Jurkat, Clone E6-1 (cell line): Measurements from ENCODE around the gene PHGDH.
A peak's percentile ranks its signal among the peaks of the same experiment; 100 is the strongest.

Source experiments
- DNase-seq: peaks from one replicate; pipeline ENCODE4 v3.0.0-alpha.2; 2011; ENCODE audit warnings: low read depth, low spot score
- H3K4me3 ChIP-seq: 2 replicates; pipeline ENCODE4 v1.5.1; 2011; ENCODE audit warnings: mild to moderate bottlenecking, low read length, control low read depth, moderate library complexity

The PHGDH gene

DNA sequence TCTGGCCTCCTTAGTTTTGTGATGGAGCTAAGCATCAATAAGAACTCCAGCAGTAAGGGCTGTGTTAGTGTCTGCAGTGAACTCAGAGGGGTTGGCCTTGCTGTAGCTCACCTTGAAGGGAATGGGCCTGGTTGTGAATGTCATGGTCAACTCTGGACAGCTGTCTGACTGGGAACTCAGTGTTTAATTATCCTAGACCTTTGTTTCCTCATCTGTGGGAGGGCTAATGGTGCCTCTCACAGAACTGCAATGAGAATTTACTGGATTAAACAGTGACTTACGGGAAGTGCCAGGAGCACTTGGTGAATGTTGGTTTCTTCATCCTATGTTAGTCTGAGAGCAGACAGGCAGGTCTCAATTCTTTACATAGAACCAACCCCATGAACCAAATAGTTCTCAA lies 33.3 kb downstream of the PHGDH start:
- no peak for DNase-seq
- H3K4me3 ChIP-seq: no peak overlapping the region

GRCh38 chr1:119747451-119747850 lies 35.7 kb downstream of the PHGDH start:
- no peak overlapping the region for H3K4me3 ChIP-seq
- DNase-seq: no peak

DNA sequence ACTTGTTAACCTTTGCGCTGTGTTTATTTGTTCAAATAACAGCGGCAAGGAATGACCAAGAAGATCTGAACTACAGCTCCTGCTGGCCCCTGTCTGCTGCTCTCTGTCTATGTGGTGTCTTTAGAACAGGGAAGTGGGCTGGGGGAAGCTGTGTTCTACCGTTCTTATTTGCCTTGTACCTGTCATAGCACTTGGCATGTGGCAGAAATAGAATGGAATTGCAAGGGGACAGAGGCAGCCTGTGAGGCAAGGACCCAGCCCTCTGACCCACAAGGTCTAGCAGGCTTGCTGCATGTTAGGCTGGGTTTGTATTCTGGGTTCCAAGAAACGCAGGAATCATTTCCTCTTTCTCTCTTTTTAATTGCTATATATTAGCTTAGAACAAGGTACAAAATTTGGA lies 36.3 kb downstream of the PHGDH start:
- H3K4me3 ChIP-seq: no peak overlapping the region
- no peak for DNase-seq

DNA sequence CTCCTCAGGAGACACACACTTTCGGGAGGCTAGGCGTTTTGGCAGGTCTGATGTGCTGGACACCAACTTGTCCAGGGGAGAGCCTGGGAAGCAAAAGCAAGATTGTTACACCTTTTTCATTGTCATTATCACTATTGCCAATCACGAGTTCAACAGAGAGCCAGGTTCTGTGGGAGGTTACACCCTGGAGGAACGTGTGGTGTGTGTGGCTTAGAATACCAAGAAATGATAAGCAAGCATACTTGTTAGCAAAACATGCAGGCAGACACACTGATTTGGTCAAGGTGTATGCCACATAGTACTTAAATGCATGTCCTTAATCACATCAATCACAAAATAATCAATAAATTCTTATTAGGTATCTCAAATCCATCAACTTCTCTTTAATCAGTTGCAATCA lies 40.9 kb downstream of the PHGDH start:
- DNase-seq: no peak
- no peak overlapping the region for H3K4me3 ChIP-seq

GRCh38 chr1:119758584-119758983 lies 46.9 kb downstream of the PHGDH start:
- H3K4me3 ChIP-seq: no peak overlapping the region
- DNase-seq: peak; percentile 23

GRCh38 chr1:119762409-119762808 lies 50.7 kb downstream of the PHGDH start:
- H3K4me3 ChIP-seq: no peak overlapping the region
- no peak for DNase-seq

DNA sequence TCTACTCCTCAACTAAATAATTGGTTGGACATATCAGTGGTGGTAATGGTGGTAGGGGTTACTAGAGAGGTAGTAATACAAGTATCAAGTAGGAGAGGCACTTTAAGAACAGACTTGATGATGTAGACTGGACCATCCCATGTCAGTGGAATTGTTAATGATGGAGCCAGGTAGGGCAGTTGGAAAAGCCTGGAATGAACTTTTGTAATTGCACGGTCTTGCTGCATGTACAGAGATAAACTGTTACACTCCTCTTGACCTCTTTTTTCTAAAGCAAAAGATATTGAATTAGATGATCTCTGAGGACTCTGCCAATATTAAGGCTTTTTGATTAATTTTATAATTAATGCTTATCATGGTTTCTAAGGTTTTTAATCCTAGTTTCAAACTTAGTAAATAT lies 51.2 kb downstream of the PHGDH start:
- DNase-seq: no peak
- H3K4me3 ChIP-seq: no peak overlapping the region

GRCh38 chr1:119764220-119764619 lies 52.5 kb downstream of the PHGDH start:
- no peak overlapping the region for H3K4me3 ChIP-seq
- no peak for DNase-seq

- no peak overlapping the region for H3K4me3 ChIP-seq
- DNase-seq: no peak
These were observed 54.6 kb downstream of the PHGDH start for GRCh38 chr1:119766374-119766794.

- no peak overlapping the region for H3K4me3 ChIP-seq
- DNase-seq: no peak
These were observed 55.8 kb downstream of the PHGDH start for GRCh38 chr1:119767486-119767885.

DNA sequence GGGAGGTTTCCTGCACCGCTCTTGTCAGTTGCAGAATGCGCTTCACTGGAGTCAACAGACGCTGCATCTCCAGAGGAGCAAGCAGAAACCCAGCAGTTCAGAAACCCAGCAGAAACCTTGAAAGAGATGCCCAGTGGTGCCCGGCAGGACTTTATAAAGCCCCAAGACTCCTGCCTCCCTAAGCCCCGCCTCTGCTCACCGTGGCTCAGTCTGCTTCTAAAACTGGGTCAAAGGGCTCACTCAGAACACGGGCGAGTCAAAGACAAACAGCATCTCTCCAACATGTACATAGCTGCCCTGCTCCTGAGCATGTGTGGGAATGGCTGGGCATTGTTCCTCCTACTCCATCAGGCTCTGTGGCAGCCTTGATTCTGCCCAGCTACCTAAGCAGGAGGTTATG lies 57.0 kb downstream of the PHGDH start, which contains the start of gene HMGCS2:
HMGCS2 (minus strand) TSS at position 128 of the 400 bp plus-strand sequence; CDS start at position 67, 61 bp downstream.
- no peak for DNase-seq
- H3K4me3 ChIP-seq: no peak within 1 kb of the TSS

DNA sequence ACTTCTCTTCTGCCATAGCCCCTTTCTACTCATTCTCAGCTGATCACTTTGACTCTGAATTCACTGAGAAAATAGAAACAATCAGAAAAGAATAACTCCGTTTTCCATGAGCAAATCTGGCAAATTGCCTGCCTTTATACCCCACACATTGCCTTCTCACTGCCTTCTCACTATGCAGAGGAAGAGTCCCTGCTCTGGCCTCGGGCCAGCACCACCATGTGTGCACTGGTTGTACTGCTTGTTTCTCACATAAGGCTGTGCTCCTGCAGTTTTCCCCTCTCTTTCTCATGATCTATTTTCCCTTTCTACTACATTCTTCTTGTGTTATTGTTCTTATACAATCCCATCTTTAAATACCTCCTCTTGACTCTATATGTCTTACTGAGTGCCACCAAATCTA lies 59.3 kb downstream of the PHGDH start:
- no peak overlapping the region for H3K4me3 ChIP-seq
- DNase-seq: no peak

DNA sequence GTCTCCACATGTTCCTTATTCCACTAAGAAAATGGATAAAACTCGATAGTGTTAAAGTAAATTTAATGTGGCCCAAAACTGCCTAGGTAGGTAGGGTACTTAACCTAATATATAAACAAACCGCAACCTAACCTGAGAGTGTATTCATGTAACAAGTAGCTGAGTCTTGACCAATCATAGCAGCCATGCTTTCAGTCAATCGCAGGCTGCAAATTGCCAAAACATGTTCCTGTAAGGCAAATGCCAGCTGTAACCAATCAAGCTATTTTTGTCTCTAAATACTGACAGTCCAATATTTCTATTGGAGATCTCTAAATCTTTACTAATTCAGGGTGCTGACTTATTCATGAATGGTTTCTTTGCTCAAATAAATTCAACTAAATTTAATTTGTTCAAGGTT lies 60.0 kb downstream of the PHGDH start:
- DNase-seq: no peak
- H3K4me3 ChIP-seq: no peak overlapping the region

DNA sequence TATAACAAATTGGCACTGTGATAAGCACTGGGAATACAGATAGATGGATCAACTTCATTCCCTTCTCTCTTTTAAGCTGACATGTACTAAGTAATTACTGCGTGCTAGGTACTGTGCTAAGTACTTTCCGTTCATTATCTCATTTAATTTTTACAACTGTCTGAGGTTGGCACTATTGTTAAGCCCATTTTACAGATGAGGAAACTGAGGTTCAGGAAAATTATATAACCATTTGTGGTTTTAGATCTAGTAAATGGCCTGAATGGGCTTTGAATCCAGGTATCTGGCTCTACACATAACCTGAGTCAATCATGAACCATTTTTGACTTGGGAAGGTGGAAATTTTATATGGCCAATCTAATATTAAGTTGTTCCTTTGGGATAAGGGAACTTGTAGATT lies 60.6 kb downstream of the PHGDH start:
- DNase-seq: no peak
- no peak overlapping the region for H3K4me3 ChIP-seq

DNA sequence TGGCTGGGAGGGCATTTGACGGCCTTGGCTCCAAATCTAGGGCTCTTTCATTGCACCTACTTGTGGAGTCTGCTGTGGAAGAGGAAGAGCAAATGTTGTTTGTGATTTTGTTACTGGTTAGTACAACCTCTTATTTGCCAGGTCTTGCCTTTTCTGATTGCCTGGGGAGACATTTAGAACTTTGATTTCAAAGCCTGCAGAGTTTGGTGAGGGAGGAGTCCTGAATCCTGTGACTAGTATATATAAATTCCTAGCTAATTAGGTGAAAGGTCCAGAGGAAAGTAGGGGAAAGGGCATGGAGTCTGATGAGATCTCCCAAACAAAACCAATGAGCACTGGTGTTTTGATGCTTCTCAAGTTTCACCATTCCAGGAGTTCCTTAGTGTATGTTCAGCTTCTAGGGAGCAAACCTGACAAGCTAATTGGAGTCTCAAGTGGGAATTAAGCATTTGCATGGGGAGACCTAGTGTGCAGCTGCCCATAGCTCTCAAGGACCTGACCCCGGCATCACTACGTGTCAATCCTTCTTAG lies 62.0 kb downstream of the PHGDH start:
- no peak overlapping the region for H3K4me3 ChIP-seq

DNA sequence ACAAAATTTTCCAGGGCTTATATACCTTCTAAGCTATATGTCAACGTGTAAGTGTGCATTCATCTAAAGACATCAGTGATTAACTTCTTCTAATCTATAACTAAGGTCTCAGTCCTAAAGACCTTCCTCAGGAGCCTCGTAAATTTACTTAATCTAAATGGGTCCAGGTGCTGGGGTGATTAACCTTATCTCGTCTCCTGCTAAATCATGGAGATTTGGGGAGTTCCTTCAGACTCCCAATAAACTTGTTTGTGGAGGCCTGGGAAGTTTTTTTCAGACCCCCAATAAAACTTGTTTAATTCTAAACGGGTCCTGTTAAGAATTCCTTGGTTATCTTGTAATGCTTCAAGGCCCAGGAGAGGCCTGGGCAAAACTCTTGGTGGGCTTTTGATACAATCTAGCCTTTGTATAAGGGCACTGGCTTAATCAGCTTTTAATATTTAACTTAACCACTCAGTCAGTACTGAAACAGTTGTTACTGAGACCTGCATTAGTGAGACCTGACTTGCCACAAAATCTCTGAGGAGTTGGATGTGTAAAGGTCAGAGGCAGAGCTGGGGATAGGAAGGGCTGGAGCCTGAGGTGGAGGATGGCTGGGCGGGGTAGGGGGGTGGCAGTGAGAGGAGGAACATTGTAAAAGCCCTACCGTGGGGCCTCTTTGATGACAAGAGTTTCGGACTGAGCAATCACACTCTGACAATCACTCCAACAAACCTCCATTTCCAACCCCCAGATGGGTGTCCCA lies 63.2 kb downstream of the PHGDH start:
- no peak for DNase-seq

More for the DNA sequence above, 62.0 kb downstream of the PHGDH start:
- no peak for DNase-seq

DNA sequence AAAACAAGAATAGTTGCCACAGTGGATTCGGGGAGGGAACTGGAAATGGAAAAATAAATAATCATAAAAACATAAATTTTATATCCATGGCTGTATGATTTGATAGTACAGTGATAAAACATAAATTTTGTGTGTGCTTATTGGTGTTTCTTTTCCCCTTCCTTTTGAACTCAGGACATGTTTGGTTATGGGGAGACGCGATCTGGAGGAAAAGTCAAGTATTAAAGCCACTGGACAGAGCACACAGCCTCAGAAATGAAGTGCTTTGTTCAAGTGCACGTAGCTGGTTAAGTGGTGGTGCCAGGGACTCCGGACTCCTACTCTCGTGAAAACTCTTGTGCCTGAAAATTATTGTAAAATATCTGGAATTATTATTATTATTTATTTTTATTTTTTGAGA lies 66.6 kb downstream of the PHGDH start:
- H3K4me3 ChIP-seq: no peak overlapping the region
- DNase-seq: no peak

More for the DNA sequence above, 63.2 kb downstream of the PHGDH start:
- H3K4me3 ChIP-seq: no peak overlapping the region

- no peak overlapping the region for H3K4me3 ChIP-seq
- DNase-seq: no peak
These were observed 67.3 kb downstream of the PHGDH start for GRCh38 chr1:119778886-119779560.

DNA sequence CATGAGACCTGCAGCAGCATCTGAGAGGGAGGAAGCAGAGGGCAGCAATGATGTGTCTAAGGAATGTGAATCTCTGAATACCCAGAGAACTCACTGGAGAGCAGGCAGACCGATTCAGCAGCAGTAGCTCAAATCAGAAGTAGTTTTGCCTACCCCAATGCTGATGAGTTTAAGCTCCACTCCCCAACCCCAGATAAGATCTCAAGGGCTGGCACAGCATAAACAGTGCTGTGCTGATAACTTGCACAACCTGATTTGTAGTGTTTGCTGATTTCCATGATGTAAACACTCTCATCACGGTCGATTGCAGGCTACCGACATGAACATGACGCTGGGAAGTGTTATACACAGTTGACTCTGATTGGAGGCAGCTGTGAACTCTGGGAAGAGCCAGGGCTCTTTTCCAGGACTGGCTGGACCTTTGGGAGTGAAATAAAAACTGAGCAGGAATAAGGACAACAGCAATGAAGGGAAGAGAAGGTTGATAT lies 68.2 kb downstream of the PHGDH start:
- DNase-seq: no peak
- no peak overlapping the region for H3K4me3 ChIP-seq

GRCh38 chr1:119781434-119782210 lies 69.9 kb downstream of the PHGDH start:
- DNase-seq: no peak
- no peak overlapping the region for H3K4me3 ChIP-seq
